Cortex of kidney (tissue), 1 donor: ENCODE data around the gene CCL24.
"Not testable (repeated sequence)": the region's sequence is repeated elsewhere in the genome, so short reads cannot be mapped to it uniquely, and the experiment has no call there.

Experiments used
- DNase-seq: peaks from one replicate; lab custom pipeline; 2025; lab: John Stamatoyannopoulos, UW

Gene CCL24

GRCh38 chr7:75819711-75820110, 6.1 kb upstream of the CCL24 start:
- DNase-seq = no peak

GRCh38 chr7:75818472-75818871, 4.9 kb upstream of the CCL24 start:
- DNase-seq = no peak

DNA sequence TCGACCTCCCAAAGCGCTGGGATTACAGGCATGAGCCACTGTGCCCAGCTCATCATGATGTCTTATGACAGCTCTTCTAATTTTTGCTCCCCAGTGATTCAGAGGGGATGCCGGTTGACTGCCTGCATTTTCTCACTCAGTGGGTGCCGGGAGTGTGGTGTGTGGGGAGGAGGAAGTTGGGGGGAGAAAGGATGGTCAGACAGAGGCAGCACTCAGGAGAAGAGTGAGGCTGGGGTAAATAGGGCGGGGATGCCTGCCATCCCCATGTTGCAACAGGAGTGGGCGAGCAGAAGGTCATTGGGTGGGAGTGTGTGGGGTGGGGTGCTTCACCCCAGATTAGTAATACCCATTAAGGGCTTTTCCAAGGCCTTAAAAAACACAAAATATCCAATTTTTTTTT, 3.5 kb upstream of the CCL24 start:
- DNase-seq = no peak

GRCh38 chr7:75815418-75816064, 1.9 kb upstream of the CCL24 start:
- no peak for DNase-seq

DNA sequence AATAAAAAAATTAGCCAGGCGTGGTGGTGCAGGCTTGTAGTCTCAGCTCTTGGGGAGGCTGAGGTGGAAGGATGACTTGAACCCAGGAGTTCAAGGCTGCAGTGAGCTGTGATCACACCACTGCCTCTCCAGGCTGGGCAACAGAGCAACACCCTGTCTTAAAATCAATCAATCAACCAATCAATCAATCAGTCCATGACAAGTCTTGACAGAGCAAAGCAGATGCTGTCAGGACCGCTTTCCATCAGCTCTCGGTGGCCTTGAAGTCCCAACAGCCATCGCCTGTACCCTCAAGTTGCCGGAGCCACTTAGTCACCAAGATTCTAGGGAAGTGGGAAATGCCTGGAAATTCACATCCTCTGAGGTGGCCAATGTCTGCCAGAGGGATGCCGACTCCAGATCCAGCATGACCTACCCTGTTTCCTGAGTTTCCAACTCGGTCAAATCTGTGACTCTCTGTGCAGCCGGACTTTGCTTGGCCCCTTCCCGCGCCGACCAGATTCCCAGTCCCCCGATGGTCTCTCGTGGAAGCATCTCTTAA, 871 bp upstream of the CCL24 start:
- DNase-seq = no peak

GRCh38 chr7:75813084-75813483, 522 bp downstream of the CCL24 start:
- DNase-seq = no peak

DNA sequence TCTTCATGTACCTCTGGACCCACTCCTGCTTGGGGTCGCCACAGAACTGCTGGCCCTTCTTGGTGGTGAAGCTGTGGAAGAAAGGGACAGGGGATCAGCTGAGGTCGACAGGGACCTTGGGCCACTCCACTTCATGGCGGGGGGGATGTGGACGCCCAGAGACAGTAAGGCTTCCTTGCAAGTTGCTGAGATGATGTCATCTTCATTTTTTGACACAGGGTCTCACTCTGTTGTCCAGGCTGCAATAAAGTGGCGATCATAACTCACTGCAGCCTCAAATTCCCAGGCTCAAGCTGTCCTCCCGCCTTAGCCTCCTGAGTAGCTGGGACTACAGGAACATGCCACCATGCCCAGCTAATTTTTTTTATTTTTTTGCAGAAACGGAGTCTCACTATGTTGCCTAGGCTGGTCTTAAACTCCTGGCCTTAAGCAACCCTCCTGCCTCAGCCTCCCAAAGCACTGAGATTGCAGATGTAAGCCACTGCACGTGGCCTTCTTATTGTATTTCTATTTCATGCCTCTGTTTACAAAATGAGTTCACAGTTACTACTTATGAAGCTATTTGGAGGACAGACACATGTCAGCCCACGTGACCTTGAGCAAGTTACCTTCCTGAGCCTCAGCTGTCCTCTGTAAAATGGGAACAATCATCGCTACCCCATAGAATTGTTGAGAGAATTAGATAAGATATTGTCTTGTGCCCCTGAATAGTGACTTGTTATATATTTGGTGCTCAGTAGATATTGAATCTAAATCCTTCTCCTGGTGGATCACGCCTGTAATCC, 1.5 kb downstream of the CCL24 start:
- no peak for DNase-seq

DNA sequence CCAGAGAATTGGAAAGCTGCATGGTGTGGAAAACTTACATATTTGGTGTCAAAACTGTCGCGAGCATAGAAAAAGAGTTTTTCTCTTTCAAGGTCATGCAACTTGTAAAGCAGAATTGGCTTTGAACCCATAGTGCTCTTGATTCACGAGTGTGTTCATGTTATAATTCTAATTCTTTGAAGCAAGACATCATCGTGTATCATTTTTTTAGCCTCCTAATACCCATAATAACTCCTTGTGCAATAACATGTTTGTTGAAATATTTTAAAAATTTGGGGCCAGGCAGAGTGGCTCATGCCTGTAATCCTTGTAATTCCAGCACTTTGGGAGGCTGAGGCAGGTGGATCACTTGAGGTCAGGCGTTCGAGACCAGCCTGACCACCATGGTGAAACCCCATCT, 4.2 kb downstream of the CCL24 start:
- no peak for DNase-seq

GRCh38 chr7:75808106-75808505, 5.5 kb downstream of the CCL24 start:
- DNase-seq = no peak

- DNase-seq = no peak
These were observed 6.2 kb downstream of the CCL24 start for GRCh38 chr7:75807452-75807851.

- no peak for DNase-seq
These were observed 6.9 kb downstream of the CCL24 start for GRCh38 chr7:75806560-75807307.

DNA sequence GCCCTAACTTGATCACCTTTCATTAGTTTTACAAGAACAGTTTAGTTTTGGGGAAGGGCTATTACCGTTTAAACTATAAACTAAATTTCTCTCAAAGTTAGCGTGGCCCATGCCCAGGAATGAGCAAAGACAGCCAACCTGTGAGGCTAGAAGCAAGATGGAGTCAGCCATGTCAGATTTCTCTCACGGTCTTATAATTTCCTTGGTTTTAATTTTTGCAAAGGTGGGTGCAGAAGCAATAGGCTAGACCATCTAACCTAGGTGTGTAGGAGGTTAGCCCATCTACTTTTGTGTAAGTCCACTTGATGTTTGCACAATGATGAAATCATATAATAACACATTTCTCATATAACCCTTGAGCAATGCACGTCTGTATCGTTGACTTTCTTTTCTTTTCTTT, 8.9 kb downstream of the CCL24 start:
- DNase-seq = no peak

DNA sequence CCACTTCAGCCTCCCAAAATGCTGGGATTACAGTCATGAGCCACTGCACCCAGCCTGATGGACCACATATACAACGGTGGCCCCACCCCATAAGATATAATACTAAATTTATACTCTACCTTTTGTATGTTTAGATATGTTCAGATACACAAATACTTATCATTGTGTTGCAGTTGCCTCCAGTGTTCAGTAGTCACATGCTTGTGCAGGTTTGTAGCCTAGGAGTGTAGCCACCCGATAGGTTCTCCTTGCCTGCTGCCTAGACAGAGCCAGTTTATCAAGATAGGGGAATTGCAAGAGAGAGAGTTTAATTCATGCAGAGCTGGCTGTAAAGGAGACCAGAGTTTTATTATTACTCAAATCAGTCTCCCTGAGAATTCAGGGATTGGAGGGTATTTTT, 9.6 kb downstream of the CCL24 start:
- DNase-seq = no peak

DNA sequence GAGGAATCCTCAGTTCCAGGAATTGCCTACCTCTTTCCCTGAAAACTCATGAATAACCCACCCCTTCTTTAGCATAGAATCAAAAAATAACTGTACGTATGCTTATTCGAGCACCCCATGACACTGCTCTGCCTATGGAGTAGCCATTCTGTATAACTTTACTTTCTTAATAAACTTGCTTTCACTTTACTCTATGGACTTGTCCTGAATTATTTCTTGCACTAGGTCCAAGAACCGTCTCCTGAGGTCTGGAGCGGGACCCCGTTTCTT, 11.1 kb downstream of the CCL24 start:
- DNase-seq = no peak

DNA sequence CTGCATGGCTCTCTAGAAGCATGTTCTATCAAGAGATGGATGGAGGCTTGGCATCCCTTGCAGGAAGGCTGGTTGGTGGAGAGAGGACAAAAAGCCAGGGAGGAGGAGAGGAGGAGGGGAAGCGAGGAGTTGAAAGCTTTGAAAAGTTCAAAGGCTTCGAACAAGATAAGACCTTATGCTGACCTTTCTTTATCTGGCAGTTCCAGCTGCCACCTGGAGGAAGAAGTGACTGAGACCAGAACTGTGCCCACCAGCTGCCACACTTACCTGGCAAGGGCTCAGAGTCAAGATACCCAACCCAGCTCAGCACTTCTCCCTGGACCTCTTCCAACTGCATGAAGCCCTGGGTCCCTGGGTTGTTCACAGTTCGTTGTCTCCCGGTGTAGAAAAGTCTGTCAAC, 14.8 kb downstream of the CCL24 start:
- no peak for DNase-seq

GRCh38 chr7:75796420-75796819, 17.2 kb downstream of the CCL24 start:
- DNase-seq = no peak

DNA sequence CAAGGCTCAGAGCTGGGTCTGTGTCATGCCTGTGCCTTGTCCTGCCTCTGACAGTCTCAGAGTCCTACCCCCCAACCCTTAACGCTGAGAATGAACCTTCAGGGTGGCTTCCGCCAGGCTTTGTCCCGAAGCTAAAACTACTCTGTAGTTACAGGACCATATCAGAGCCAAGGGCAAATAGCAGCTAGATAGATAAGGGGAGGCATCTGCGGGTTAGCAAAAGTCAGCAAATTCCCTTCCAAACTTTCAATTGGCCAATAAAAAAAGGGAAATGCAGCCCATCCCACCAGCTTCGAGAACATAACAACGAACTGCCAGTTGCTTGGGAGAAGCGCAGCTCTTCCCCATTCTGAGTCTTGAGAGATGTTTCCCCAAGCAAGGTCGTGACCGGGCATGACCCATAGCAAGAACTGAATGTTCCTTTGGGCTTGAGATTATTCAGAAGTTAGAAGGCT, 17.7 kb downstream of the CCL24 start:
- DNase-seq = no peak

GRCh38 chr7:75793676-75794075, 19.9 kb downstream of the CCL24 start:
- DNase-seq = no peak

GRCh38 chr7:75792567-75792966, 21.0 kb downstream of the CCL24 start:
- DNase-seq = not testable (repeated sequence)

GRCh38 chr7:75789361-75789924, 24.2 kb downstream of the CCL24 start:
- DNase-seq = no peak

GRCh38 chr7:75788154-75788847, 25.3 kb downstream of the CCL24 start:
- not testable (repeated sequence) for DNase-seq

DNA sequence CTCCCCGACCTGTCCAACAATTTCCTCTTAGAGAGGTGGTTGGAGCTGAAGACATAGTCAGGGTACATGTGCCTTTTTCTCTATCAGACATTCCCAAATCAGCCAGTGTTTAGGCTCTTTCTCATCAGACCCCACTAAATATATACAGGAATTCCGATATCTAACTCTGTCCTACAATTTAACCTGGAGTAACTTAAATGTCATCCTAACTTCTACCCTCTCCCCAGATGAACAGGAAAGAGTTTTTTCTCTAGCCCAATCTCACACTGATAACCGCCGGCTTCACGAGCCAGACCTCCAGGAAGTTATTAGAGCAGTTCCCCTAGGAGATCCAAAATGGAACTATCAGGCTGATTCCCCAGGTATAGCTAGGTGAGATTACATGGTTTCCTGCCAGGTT, 30.5 kb downstream of the CCL24 start:
- not testable (repeated sequence) for DNase-seq
